PC-9 (cell line): ENCODE data around the gene TPM2. TPM values are rescaled to one million over a fixed set of nuclear protein-coding genes. Genes with fewer than 3 reads are reported as not detected.

Source experiments
- BruUV-seq: library from RNA; stranded (reverse); fragments of 400-500 nt; replicated peaks from 2 replicates; lab custom pipeline; 2021; lab: Mats Ljungman, UMichigan
- CTCF ChIA-PET: fragments of 300-600 bp; sonication (Branson Sonifier 250); formaldehyde crosslinking; loops from one replicate; lab custom pipeline; 2022; ENCODE audit warnings: antibody characterized with exemption; lab: Charles Lee
- POLR2A ChIA-PET: fragments of 300-600 bp; sonication (Branson Sonifier 250); formaldehyde crosslinking; loops from one replicate; lab custom pipeline; 2022; ENCODE audit warnings: antibody characterized with exemption; ENCODE audit not compliant: unreplicated experiment; lab: Charles Lee
- DNase-seq, 2 experiments: peaks; one replicate each; pipeline versions ENCODE4 v3.0.0 to v3.0.0-alpha.2; 2015 to 2022; ENCODE audit warnings: mixed read lengths in 1 of 2
- H2AFZ ChIP-seq: fragments of 200-600 bp; sonication (generic); 2 replicates; pipeline ENCODE4 v1.8.1; 2017; ENCODE audit warnings: antibody characterized with exemption
- H3F3A ChIP-seq: fragments of 200-600 bp; sonication (generic); 2 replicates; pipeline ENCODE4 v1.8.1; 2017; ENCODE audit warnings: antibody characterized with exemption, mild to moderate bottlenecking, low read depth; ENCODE audit not compliant: insufficient read depth
- H3K27ac ChIP-seq: fragments of 200-600 bp; sonication (generic); 2 replicates; pipeline ENCODE4 v1.6.1; 2016; ENCODE audit warnings: mixed run types
- H3K27me3 ChIP-seq: fragments of 200-600 bp; sonication (generic); 2 replicates; pipeline ENCODE4 v1.6.1; 2016; ENCODE audit warnings: low read depth, mixed run types; ENCODE audit not compliant: insufficient read depth
- H3K36me3 ChIP-seq: fragments of 200-600 bp; sonication (generic); 2 replicates; pipeline ENCODE4 v1.6.1; 2016; ENCODE audit warnings: low read depth, mixed run types
- H3K4me1 ChIP-seq: fragments of 200-600 bp; sonication (generic); replicated peaks from 2 replicates; pipeline ENCODE4 v1.6.1; 2016; ENCODE audit warnings: mixed run types; ENCODE audit not compliant: insufficient read depth
- H3K4me2 ChIP-seq: fragments of 200-600 bp; sonication (generic); 2 replicates; pipeline ENCODE4 v1.6.1; 2017; ENCODE audit warnings: mixed run types
- H3K4me3 ChIP-seq: fragments of 200-600 bp; sonication (generic); 2 replicates; pipeline ENCODE4 v1.6.1; 2016; ENCODE audit warnings: mixed run types
- H3K79me2 ChIP-seq: fragments of 200-600 bp; sonication (generic); 2 replicates; pipeline ENCODE4 v1.6.1; 2017; ENCODE audit warnings: low read depth, mixed run types
- H3K9me2 ChIP-seq: fragments of 200-600 bp; sonication (generic); 2 replicates; pipeline ENCODE4 v1.8.1; 2017; ENCODE audit warnings: mild to moderate bottlenecking; ENCODE audit not compliant: insufficient read depth
- H3K9me3 ChIP-seq: fragments of 200-600 bp; sonication (generic); 2 replicates; pipeline ENCODE4 v1.8.1; 2016; ENCODE audit warnings: low read depth; ENCODE audit not compliant: insufficient read depth
- H4K20me1 ChIP-seq: fragments of 200-600 bp; sonication (generic); 2 replicates; pipeline ENCODE4 v1.8.1; 2017; ENCODE audit not compliant: insufficient read depth
- EZH2 ChIP-seq: fragments of 200-600 bp; sonication (generic); IDR thresholded peaks from 2 replicates; pipeline ENCODE4 v1.8.0; 2017; ENCODE audit warnings: antibody characterized with exemption, low read depth
- intact Hi-C: fragments of 100-400 bp; cut with micrococcal nuclease; formaldehyde crosslinking; loops from one replicate; pipeline ENCODE4 v1.10.0; 2022; ENCODE audit not compliant: unreplicated experiment
- total RNA-seq: library from RNA; stranded (reverse); gene quantifications from 2 replicates; pipeline ENCODE4 v1.2.3, GENCODE V29; 2021
- TF ChIP-seq, protein P1 (sequence below): fragments of 200-600 bp; sonication (generic); conservative IDR thresholded peaks from 2 replicates; pipeline ENCODE4 v1.6.1; 2017; ENCODE audit warnings: mixed run types, antibody characterized with exemption, mild to moderate bottlenecking, moderate library complexity

The TPM2 gene
- total RNA-seq, 1 experiment from 2014 or later, result 30.5 TPM

DNA sequence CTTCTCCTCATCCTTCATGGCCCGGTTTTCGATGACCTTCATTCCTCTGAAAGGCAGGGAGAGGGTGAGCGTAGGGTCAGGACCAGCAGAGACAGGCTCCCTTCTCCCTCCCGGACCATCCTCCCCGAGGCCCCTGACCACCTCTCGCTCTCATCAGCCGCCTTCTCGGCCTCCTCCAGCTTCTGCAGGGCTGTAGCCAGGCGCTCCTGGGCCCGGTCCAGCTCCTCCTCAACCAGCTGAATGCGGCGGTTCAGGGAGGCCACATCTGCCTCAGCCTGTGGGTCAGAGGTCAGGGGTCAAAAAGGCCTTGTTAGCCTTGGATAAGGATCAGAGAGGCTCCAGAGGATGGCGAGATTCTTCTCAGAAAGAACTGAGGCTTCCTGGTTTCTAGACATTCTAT, 4.2 kb downstream of the TPM2 start:
- Histone ChIP-seq H3K4me2 (no peak overlapping the region), H3K27ac (no peak overlapping the region)

DNA sequence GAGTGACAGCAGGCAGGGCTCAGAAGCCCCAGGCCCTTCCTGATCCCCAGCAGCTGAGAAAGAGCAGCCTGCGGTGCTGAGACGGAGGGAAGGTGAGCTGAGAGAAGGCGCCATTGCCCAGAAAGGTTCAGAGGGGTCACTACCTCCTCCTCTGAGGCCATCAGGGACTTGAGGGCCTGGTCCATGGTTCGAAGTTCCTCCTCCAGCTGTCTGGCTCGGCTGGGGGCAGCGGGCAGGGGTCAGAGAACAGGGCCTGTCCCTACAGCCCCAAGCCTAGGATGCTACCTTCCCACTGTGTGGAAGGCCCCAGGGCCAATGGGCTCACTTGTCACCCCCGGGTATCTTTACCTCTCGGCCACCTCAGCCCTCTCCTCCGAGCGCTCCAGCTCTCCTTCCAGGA, 4.8 kb downstream of the TPM2 start:
- H2AFZ ChIP-seq, result no peak overlapping the region
- H4K20me1 ChIP-seq, result no peaks in the 10 kb centered on the region
- intact Hi-C loops, result no loop called here
- no peak for TF ChIP-seq EZH2
- TF ChIP-seq, protein P1, sequence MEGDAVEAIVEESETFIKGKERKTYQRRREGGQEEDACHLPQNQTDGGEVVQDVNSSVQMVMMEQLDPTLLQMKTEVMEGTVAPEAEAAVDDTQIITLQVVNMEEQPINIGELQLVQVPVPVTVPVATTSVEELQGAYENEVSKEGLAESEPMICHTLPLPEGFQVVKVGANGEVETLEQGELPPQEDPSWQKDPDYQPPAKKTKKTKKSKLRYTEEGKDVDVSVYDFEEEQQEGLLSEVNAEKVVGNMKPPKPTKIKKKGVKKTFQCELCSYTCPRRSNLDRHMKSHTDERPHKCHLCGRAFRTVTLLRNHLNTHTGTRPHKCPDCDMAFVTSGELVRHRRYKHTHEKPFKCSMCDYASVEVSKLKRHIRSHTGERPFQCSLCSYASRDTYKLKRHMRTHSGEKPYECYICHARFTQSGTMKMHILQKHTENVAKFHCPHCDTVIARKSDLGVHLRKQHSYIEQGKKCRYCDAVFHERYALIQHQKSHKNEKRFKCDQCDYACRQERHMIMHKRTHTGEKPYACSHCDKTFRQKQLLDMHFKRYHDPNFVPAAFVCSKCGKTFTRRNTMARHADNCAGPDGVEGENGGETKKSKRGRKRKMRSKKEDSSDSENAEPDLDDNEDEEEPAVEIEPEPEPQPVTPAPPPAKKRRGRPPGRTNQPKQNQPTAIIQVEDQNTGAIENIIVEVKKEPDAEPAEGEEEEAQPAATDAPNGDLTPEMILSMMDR, result no peak
- no peak overlapping the region for H3K4me3 ChIP-seq
- no peak for DNase-seq
- peaks cover 18% of the 10 kb centered on the region for H3K4me1 ChIP-seq
- no peak overlapping the region for H3K27ac ChIP-seq
- no peaks in the 10 kb centered on the region for H3K79me2 ChIP-seq
- ChIA-PET POLR2A (no interaction called here), CTCF (no interaction called here)
- no peaks in the 10 kb centered on the region for H3K36me3 ChIP-seq
- no peaks in the 10 kb centered on the region for H3K9me2 ChIP-seq
- H3K9me3 ChIP-seq, result no peaks in the 10 kb centered on the region
- BruUV-seq, result no TSS peak
- no peaks in the 10 kb centered on the region for H3K27me3 ChIP-seq
- no peak overlapping the region for H3K4me2 ChIP-seq
- H3F3A ChIP-seq, result peaks cover 14% of the 10 kb centered on the region; the same call in 1 of the 2 replicates

More for the DNA sequence above, 4.2 kb downstream of the TPM2 start:
- TF ChIP-seq, protein P1, result no peak
- TF ChIP-seq EZH2, result no peak
- intact Hi-C loops, result no loop called here
- Histone ChIP-seq H3K9me2 (no peaks in the 10 kb centered on the region), H3F3A (peaks cover 14% of the 10 kb centered on the region; the same call in 1 of the 2 replicates), H3K27me3 (no peaks in the 10 kb centered on the region), H3K36me3 (no peaks in the 10 kb centered on the region), H3K79me2 (no peaks in the 10 kb centered on the region), H4K20me1 (no peaks in the 10 kb centered on the region), H3K4me1 (peaks cover 18% of the 10 kb centered on the region), H3K4me3 (no peak overlapping the region), H2AFZ (no peak overlapping the region), H3K9me3 (no peaks in the 10 kb centered on the region)
- ChIA-PET CTCF (no interaction called here), POLR2A (interaction anchor here (0.7 kb wide), 1 partner anchor 27 kb away, joined by 3 read pairs; no protein-coding TSS in a partner anchor)
- BruUV-seq, result no TSS peak
- DNase-seq, result no peak

DNA sequence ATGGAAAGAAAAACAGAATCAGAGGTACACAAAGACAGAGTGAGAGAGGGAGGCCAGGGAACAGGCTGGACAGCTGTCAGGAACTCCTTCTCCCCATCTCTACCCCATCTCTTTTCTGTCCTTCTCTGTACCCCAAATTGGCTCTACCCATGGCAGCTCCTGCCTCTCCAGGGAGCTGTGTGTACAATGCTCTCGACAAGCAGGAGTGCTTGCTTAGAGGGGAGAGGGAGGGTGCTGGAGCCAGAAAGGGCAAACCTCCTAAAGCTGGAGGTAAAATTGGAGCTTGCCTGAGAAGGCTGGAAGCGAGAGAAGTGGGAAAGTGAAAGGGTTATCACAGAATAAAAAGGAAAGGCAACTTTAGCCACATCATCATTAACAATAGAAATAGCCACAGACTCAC, 6.4 kb downstream of the TPM2 start:
- Histone ChIP-seq H3K27me3 (no peaks in the 10 kb centered on the region), H3K9me2 (no peaks in the 10 kb centered on the region), H3K27ac (no peak overlapping the region), H2AFZ (no peak overlapping the region), H3K4me2 (no peak overlapping the region), H3K79me2 (no peaks in the 10 kb centered on the region), H4K20me1 (no peaks in the 10 kb centered on the region), H3K4me1 (peaks cover 4% of the 10 kb centered on the region), H3F3A (peaks cover 2% of the 10 kb centered on the region; the same call in 1 of the 2 replicates), H3K9me3 (no peaks in the 10 kb centered on the region), H3K4me3 (no peak overlapping the region), H3K36me3 (no peaks in the 10 kb centered on the region)
- ChIA-PET CTCF (no interaction called here), POLR2A (interaction anchor here (0.6 to 0.7 kb wide), 2 partner anchors 33 to 135 kb away, joined by 3 read pairs; no protein-coding TSS in a partner anchor)
- no peak for DNase-seq
- intact Hi-C loops, result no loop called here
- no TSS peak for BruUV-seq
- TF ChIP-seq, protein P1, result no peak
- TF ChIP-seq EZH2, result no peak
